GM12873 (cell line): ENCODE measurements around the gene MAGI1.

Experiments
- TF ChIP-seq, protein P1 (sequence below): IDR thresholded peaks from 2 replicates; pipeline ENCODE4 v1.5.1; 2012; ENCODE audit warnings: low read depth, mild to moderate bottlenecking, moderate library complexity, low read length, control low read depth; ENCODE audit not compliant: insufficient read depth; ENCODE audit errors: missing control alignments

The MAGI1 gene

DNA sequence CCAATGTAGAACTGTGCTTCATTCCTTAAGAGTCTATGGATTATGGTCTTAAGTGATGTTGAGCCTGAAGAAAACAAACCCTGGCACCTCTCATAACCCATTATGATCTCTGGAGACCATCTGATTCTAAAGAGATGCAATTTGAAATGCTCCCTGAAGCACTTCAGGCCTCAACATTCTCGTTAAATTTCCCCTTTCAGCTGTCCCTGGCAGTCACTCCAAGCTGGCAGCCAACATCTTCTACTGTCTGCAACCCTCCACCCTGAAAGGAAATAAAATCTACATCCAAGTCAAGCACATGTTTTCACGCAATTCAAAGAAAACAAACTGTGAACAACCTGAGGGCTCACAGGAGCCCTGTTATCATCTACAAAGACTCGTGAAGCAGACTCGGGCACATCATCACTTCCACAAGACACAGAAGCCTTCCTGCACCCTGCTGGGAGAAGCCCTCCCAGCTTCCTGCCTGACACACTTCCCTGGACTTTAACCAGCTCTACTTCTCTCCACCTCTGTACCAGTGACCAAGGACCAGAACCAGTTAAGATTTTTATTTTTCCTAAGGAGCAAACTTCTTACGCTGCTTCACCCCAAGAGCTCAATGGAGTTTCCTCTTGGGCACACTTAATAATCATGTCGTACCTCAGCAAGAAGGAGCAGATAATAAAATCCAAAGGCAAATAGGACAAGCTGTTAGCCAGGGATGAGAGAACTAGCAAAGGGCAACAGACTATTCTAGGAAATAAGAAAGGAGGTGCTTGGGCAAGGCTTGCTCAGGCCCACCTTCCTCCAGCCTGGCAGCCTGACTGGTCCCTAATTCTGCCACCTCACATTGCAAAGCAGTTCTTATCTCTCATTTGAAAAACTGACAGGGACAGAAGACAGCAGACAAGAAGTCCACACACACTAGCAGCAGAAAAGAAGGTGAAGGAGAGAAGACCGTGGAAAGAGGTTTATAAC, 67.1 kb downstream of the MAGI1 start:
- TF ChIP-seq, protein P1, sequence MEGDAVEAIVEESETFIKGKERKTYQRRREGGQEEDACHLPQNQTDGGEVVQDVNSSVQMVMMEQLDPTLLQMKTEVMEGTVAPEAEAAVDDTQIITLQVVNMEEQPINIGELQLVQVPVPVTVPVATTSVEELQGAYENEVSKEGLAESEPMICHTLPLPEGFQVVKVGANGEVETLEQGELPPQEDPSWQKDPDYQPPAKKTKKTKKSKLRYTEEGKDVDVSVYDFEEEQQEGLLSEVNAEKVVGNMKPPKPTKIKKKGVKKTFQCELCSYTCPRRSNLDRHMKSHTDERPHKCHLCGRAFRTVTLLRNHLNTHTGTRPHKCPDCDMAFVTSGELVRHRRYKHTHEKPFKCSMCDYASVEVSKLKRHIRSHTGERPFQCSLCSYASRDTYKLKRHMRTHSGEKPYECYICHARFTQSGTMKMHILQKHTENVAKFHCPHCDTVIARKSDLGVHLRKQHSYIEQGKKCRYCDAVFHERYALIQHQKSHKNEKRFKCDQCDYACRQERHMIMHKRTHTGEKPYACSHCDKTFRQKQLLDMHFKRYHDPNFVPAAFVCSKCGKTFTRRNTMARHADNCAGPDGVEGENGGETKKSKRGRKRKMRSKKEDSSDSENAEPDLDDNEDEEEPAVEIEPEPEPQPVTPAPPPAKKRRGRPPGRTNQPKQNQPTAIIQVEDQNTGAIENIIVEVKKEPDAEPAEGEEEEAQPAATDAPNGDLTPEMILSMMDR, result no peak

DNA sequence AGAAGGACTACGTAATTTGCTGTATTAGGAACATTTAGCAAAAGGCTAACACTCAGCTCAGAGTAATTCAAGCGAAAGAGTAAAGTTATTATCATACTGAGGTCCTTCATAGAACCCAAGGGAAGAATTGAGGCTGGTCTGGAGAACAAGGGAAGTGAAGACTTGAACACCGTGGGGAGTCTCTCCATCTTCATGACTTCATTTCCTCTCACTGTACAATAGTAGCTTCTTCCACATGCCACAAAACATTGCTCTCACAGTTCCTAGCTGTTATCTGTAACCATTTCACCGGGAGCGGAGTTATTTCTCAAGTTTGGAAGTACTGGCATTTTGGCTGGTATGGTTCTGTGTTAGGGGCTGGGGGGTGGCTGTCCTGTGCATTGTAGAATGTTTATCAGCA, 69.7 kb downstream of the MAGI1 start:
- TF ChIP-seq, protein P1, result no peak

DNA sequence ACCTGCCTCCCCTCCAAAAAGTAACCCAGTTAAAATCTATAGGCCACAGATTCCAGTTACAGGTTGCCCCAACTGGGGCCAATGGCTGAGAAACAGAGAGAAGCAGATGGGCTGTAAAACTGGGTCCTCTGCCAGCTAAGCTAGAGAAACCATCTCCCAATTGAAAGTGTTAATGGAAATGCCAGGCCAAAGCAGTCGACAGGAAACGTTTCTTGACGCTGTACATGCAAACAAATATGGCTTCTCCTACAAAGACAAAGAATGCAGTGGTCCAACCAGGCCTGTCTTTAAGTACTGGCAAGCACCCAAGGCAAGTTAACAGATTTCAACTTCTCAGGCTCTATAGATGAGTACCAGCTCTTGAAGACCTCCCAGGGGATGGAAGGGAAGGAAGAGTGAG, 71.3 kb downstream of the MAGI1 start:
- TF ChIP-seq, protein P1, result no peak

DNA sequence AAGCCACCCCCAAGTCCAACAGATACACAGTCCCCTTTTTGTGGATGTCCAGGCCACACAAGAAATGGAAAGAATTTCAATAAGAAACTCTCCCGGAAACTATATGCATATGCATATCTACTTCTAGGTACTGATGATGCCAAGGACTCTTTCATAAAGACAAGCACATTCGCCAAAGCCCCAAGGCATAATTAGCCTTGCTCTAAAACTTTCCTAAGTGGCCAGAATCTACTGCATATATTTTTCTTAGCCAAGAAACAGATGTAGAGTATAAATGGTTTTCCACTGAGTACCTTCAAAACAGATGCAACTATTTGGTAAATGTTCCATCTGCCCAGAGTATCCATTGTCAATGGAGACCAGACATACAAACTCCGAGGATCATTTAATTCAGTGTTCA, 73.9 kb downstream of the MAGI1 start:
- TF ChIP-seq, protein P1, result no peak

DNA sequence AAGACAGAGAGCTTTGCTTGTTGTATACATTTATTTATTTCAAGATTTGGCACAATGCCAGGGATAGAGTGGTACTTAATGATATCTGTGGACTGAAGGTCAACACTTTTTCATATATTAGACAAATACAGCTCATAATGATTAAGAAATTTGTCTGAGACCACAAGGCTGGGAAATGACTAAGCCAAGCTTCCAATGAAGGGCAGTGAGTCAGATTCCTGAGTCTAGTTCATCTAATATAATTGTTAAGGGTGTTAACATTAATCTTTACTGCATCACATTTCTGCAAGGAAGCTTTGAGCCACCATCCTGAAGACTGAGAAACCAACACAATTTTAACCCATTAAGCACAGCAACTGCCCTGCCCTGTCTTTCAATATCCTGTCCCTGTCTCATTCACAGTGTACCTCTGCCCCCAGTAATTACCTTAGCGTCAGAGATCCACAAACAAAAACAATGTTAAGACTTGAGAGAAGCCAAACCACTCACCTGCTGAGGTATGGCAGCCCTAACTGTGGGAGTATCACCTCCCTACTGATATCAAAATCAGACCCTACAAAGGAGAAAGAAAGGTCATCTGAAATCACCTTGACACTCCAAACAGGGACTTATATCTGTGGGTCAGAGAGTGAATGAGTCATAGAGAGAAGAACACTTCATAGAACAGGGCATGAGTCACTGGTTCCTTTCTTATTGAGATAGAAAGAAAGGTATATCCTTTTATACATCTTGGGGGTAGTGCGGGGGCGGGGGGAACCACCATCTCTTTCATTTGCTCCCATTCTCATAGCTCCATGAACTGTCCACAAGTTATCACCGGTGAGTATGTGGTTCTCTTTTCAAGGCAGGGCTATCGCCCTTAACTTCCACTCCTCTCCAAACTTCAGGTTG, 74.7 kb downstream of the MAGI1 start:
- TF ChIP-seq, protein P1, result no peak

DNA sequence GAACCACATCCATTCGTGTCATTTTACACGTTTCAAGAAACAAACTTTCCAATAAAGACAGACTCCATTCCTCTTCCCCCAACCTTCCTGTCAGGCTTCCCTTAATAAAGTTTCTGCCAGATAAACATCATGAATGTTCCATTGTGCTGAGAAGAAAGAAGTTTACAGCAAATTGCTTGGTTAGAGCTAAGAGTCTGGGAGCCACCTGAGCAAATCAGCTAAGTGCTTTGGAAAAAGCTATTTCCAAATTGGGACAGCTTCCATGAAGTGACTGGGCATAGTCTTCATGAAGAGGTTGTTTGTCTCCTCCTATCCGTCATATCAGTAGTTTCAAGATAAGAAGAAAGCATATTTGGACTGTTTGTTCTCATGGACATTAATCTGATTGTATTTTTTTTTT, 77.0 kb downstream of the MAGI1 start:
- TF ChIP-seq, protein P1, result no peak

DNA sequence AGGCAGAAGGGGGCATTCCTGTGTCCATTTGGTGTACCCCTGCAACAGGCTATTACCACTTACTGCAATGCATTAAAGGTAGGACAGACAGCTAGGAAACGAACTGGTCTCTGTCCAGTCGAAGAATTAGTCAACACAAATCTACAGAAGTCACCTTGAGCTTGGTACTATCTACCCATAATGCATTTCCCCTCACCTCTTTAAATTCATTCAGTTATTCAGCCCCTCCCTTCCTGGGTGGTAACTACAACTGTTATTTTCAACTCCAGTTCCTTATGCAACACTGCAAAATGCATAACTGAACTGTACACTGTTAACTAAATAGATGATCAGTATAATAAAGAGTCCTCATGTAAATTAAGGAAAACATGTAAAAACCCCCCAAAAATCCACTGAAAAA, 77.6 kb downstream of the MAGI1 start:
- TF ChIP-seq, protein P1, result no peak
